Osteocyte (in vitro differentiated cells): ENCODE data around the gene HOPX. TPM values are rescaled to one million over a fixed set of nuclear protein-coding genes. Genes with fewer than 3 reads are reported as not detected.

ENCODE experiments used
- DNase-seq: peaks from one replicate; pipeline ENCODE4 v3.0.0; 2021; ENCODE audit warnings: mixed read lengths; ENCODE audit not compliant: unreplicated experiment; ENCODE audit errors: extremely low spot score
- H3K27ac Mint-ChIP-seq: one replicate; pipeline ENCODE4 v1.8.0; 2021; ENCODE audit warnings: mild to moderate bottlenecking, mixed read lengths; ENCODE audit not compliant: unreplicated experiment
- H3K27me3 Mint-ChIP-seq: one replicate; pipeline ENCODE4 v1.8.0; 2021; ENCODE audit warnings: mixed read lengths; ENCODE audit not compliant: unreplicated experiment
- H3K36me3 Mint-ChIP-seq: one replicate; pipeline ENCODE4 v1.8.0; 2021; ENCODE audit warnings: mixed read lengths; ENCODE audit not compliant: unreplicated experiment
- H3K4me1 Mint-ChIP-seq: one replicate; pipeline ENCODE4 v1.8.0; 2021; ENCODE audit warnings: mixed read lengths; ENCODE audit not compliant: unreplicated experiment
- H3K4me3 Mint-ChIP-seq: one replicate; pipeline ENCODE4 v1.8.0; 2021; ENCODE audit warnings: mild to moderate bottlenecking, moderate library complexity, mixed read lengths; ENCODE audit not compliant: unreplicated experiment
- H3K9me3 Mint-ChIP-seq: one replicate; pipeline ENCODE4 v1.8.0; 2021; ENCODE audit warnings: mixed read lengths; ENCODE audit not compliant: unreplicated experiment
- total RNA-seq: library from RNA; stranded (reverse); gene quantifications from 2 replicates; pipeline ENCODE4 v1.2.1, GENCODE V29; 2021
- TF ChIP-seq, protein P1 (sequence below): fragments of 200-600 bp; sonication (generic); IDR thresholded peaks from 2 replicates; pipeline ENCODE4 v1.5.0; 2021; ENCODE audit warnings: antibody characterized with exemption, mild to moderate bottlenecking, moderate library complexity

The HOPX gene
- total RNA-seq, 1 donor from 2014 or later, result 0.35 TPM

DNA sequence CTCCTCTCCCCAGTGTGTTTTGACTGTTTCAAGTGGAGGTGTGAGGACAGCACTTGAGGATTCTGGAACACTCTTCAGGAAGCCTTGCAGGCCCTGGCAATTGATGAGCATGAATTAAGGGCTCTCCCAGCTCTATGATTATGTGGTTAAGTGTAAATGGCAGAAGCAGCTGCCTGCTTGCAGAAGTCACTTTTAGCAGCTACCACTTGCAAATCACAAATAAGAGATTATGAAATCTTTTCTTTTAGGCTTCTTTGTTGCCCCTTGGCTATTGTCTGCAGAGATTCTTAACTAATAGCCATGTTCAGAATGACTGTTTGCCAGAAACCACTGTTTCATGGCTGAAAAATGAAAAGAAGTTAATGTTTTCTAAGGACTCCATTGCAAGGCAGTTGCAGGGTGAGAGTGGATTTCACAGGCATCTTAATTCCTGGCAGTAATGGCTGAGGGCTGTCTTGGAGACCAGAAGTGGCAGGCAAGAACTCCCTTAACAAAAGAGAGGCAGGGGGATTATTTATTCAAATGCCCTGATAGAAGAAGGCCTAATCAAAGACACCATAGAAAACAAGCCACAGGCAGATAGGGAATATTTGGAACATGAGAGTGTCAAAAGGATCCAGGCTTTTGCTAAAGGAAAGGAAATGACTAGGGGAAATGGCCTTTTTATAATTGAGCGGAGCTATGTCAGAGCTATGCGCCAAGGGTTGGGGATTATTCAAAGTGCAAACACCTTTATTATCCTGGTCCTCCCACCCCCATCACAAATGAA lies 8.3 kb upstream of the HOPX start:
- TF ChIP-seq, protein P1, sequence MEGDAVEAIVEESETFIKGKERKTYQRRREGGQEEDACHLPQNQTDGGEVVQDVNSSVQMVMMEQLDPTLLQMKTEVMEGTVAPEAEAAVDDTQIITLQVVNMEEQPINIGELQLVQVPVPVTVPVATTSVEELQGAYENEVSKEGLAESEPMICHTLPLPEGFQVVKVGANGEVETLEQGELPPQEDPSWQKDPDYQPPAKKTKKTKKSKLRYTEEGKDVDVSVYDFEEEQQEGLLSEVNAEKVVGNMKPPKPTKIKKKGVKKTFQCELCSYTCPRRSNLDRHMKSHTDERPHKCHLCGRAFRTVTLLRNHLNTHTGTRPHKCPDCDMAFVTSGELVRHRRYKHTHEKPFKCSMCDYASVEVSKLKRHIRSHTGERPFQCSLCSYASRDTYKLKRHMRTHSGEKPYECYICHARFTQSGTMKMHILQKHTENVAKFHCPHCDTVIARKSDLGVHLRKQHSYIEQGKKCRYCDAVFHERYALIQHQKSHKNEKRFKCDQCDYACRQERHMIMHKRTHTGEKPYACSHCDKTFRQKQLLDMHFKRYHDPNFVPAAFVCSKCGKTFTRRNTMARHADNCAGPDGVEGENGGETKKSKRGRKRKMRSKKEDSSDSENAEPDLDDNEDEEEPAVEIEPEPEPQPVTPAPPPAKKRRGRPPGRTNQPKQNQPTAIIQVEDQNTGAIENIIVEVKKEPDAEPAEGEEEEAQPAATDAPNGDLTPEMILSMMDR, result no peak
- Mint-ChIP-seq H3K36me3 (no peaks in the 10 kb centered on the region), H3K27me3 (peaks cover 39% of the 10 kb centered on the region), H3K27ac (no peak overlapping the region), H3K9me3 (no peaks in the 10 kb centered on the region), H3K4me1 (peaks cover 6% of the 10 kb centered on the region), H3K4me3 (no peak overlapping the region)
- no peak for DNase-seq

DNA sequence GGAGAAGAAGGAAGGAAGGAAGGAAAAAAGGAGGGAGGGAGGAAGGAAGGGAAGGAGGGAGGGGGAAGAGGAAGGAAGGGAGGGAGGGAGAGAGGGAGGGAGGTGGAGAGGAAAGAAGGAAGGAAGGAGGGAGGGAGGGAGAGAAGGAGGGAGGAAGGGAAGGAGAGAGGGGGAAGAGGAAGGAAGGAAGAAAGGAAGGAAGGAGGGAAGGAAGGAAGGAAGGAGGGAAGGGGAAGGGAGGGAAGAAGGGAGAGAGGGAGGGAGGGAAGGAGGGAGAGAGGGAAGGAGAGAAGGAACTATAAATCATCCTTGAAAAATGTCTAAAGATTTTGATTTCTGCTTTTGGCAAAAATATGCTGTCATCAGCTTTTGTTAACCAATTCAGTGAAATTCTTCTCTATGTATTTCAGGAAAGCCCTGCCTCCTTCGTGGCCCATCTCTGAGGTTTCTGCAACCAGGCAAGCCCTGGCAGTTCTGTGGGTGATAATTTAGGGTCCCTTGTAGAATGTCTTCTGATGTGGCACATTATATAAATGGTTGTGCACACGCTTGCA lies 7.1 kb upstream of the HOPX start:
- Mint-ChIP-seq H3K4me3 (no peak overlapping the region), H3K9me3 (no peaks in the 10 kb centered on the region), H3K36me3 (no peaks in the 10 kb centered on the region), H3K27ac (no peak overlapping the region), H3K27me3 (peaks cover 51% of the 10 kb centered on the region), H3K4me1 (peaks cover 8% of the 10 kb centered on the region)
- TF ChIP-seq, protein P1, result no peak
- no peak for DNase-seq

DNA sequence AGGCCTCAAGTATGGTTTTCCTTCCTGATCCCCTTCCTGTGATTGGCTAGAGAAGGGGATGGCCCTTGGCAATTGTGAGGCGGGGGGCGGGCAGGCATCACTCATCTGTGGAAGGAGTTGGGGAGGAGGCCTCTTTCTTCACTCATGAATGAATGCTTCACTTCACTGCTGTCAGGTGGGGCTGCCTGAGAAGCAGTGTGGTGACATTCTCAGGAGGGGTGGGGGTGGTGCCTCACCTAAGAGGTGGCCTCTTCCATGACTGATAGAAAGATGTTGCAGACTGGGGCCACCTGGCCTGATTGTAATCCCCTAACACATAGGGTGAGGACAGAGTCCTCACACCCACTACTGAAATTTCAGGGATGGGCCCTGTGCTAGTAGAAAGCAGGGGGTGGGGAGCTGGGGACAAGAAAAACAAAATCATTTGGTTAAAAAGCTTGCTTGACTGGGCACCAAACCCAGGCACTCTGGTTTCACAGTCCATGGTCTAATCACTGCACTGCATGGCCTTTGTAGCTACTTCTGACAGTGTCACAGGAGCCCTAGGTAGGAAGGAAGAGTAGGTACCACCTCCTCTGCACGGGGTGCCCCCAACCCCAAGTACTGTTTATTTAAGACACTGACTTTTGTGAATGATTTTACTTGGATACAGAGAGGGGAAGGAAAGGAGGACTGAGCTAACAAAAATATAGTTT lies 5.6 kb upstream of the HOPX start:
- no peak for DNase-seq
- TF ChIP-seq, protein P1, result no peak
- no peak overlapping the region for H3K4me3 Mint-ChIP-seq
- H3K27ac Mint-ChIP-seq, result no peak overlapping the region
- H3K9me3 Mint-ChIP-seq, result no peaks in the 10 kb centered on the region
- H3K4me1 Mint-ChIP-seq, result peaks cover 8% of the 10 kb centered on the region
- no peaks in the 10 kb centered on the region for H3K36me3 Mint-ChIP-seq
- H3K27me3 Mint-ChIP-seq, result peaks cover 54% of the 10 kb centered on the region

- no peak for DNase-seq
- TF ChIP-seq, protein P1, result no peak
- H3K4me3 Mint-ChIP-seq, result no peak overlapping the region
Observed at GRCh38 chr4:56684320-56685050, 3.4 kb upstream of the HOPX start.

More at GRCh38 chr4:56684320-56685050, 3.4 kb upstream of the HOPX start:
- peaks cover 8% of the 10 kb centered on the region for H3K4me1 Mint-ChIP-seq
- no peaks in the 10 kb centered on the region for H3K36me3 Mint-ChIP-seq
- H3K27ac Mint-ChIP-seq, result no peak overlapping the region
- H3K27me3 Mint-ChIP-seq, result peaks cover 64% of the 10 kb centered on the region
- no peaks in the 10 kb centered on the region for H3K9me3 Mint-ChIP-seq
